ENCODE measurements around the gene WDR70. TPM values are rescaled to one million over a fixed set of nuclear protein-coding genes. Genes with fewer than 3 reads are reported as not detected.

The WDR70 gene
- total RNA-seq, 1 experiment from 2014 or later: 35.0 TPM

GRCh38 chr5:37757980-37758582 lies 379.0 kb downstream of the WDR70 start:
- no peak for DNase-seq (ENCODE audit: low spot score)
- H3K36me3 Mint-ChIP-seq: peaks cover 2% of the 10 kb centered on the region; the same call in 1 of the 2 replicates
- H3K4me3 Mint-ChIP-seq: no peak overlapping the region
- no peak for ATAC-seq
- CTCF ChIA-PET: interaction anchor here (1.1 to 1.4 kb wide), 2 partner anchors 33 to 435 kb away, joined by 3 read pairs; no protein-coding TSS in a partner anchor
- no peaks in the 10 kb centered on the region for H3K27me3 Mint-ChIP-seq (ENCODE audit: low read depth)
- H3K4me1 Mint-ChIP-seq: no peaks in the 10 kb centered on the region
- H3K27ac Mint-ChIP-seq: no peak overlapping the region
- H3K9me3 Mint-ChIP-seq: peaks cover 6% of the 10 kb centered on the region; the same call in 1 of the 2 replicates
- no peak for TF ChIP-seq USF1 (CRISPR knock-in tag; IDR thresholded peaks at IDR 0.05)
- no peak for TF ChIP-seq MYBL2 (CRISPR knock-in tag; IDR thresholded peaks at IDR 0.05)
- no peak for TF ChIP-seq ESRRA (CRISPR knock-in tag; IDR thresholded peaks at IDR 0.05; ENCODE audit: borderline replicate concordance)
- no peak for TF ChIP-seq ZNF671 (CRISPR knock-in tag; IDR thresholded peaks at IDR 0.05)
- TF ChIP-seq GABPB1 (CRISPR knock-in tag; IDR thresholded peaks at IDR 0.05): no peak
- no peak for TF ChIP-seq CREB1 (CRISPR knock-in tag; IDR thresholded peaks at IDR 0.05)
- TF ChIP-seq EMX1 (CRISPR knock-in tag; IDR thresholded peaks at IDR 0.05): no peak
- TF ChIP-seq E2F4 (CRISPR knock-in tag; IDR thresholded peaks at IDR 0.05; ENCODE audit: borderline replicate concordance, low read depth): no peak
- POLR2A ChIA-PET: no interaction called here

DNA sequence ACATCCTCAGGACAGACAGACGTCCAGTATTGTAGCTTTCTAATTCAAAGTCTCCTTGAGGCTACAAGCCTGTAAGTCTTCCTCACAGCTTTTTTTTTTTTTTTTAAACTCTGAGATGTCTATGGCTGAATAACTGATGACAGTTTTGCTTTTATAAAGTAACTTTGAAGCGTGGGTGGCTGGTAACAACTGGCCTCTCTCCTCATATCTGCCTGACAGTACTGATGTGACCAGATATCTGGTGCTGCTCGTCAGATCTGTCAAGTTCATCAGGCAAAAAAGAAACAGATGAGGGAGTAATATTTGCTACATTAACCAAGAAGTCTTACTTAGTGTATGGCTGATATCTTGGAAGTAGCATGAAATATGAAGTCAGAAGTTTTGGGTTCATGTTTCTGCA lies 388.1 kb downstream of the WDR70 start:
- POLR2A ChIA-PET: no interaction called here
- H3K27me3 Mint-ChIP-seq (ENCODE audit: low read depth): no peaks in the 10 kb centered on the region

More for the DNA sequence above, 388.1 kb downstream of the WDR70 start:
- no peak for DNase-seq (ENCODE audit: low spot score)
- Mint-ChIP-seq H3K36me3 (no peaks in the 10 kb centered on the region), H3K4me1 (no peaks in the 10 kb centered on the region), H3K4me3 (no peak overlapping the region), H3K9me3 (peaks cover 5% of the 10 kb centered on the region; the same call in 1 of the 2 replicates), H3K27ac (no peak overlapping the region)
- TF ChIP-seq HMGA2 (CRISPR knock-in tag; IDR thresholded peaks at IDR 0.05): no peak
- TF ChIP-seq ZBTB21 (CRISPR knock-in tag; IDR thresholded peaks at IDR 0.05; ENCODE audit: borderline replicate concordance): no peak
- no peak for TF ChIP-seq ZNF138 (CRISPR knock-in tag; conservative IDR thresholded peaks at IDR 0.05)
- TF ChIP-seq, protein P1, sequence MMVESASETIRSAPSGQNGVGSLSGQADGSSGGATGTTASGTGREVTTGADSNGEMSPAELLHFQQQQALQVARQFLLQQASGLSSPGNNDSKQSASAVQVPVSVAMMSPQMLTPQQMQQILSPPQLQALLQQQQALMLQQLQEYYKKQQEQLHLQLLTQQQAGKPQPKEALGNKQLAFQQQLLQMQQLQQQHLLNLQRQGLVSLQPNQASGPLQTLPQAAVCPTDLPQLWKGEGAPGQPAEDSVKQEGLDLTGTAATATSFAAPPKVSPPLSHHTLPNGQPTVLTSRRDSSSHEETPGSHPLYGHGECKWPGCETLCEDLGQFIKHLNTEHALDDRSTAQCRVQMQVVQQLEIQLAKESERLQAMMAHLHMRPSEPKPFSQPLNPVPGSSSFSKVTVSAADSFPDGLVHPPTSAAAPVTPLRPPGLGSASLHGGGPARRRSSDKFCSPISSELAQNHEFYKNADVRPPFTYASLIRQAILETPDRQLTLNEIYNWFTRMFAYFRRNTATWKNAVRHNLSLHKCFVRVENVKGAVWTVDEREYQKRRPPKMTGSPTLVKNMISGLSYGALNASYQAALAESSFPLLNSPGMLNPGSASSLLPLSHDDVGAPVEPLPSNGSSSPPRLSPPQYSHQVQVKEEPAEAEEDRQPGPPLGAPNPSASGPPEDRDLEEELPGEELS (CRISPR knock-in tag; IDR thresholded peaks at IDR 0.05): no peak
- TF ChIP-seq, protein P2, sequence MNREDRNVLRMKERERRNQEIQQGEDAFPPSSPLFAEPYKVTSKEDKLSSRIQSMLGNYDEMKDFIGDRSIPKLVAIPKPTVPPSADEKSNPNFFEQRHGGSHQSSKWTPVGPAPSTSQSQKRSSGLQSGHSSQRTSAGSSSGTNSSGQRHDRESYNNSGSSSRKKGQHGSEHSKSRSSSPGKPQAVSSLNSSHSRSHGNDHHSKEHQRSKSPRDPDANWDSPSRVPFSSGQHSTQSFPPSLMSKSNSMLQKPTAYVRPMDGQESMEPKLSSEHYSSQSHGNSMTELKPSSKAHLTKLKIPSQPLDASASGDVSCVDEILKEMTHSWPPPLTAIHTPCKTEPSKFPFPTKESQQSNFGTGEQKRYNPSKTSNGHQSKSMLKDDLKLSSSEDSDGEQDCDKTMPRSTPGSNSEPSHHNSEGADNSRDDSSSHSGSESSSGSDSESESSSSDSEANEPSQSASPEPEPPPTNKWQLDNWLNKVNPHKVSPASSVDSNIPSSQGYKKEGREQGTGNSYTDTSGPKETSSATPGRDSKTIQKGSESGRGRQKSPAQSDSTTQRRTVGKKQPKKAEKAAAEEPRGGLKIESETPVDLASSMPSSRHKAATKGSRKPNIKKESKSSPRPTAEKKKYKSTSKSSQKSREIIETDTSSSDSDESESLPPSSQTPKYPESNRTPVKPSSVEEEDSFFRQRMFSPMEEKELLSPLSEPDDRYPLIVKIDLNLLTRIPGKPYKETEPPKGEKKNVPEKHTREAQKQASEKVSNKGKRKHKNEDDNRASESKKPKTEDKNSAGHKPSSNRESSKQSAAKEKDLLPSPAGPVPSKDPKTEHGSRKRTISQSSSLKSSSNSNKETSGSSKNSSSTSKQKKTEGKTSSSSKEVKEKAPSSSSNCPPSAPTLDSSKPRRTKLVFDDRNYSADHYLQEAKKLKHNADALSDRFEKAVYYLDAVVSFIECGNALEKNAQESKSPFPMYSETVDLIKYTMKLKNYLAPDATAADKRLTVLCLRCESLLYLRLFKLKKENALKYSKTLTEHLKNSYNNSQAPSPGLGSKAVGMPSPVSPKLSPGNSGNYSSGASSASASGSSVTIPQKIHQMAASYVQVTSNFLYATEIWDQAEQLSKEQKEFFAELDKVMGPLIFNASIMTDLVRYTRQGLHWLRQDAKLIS (CRISPR knock-in tag; IDR thresholded peaks at IDR 0.05; ENCODE audit: borderline replicate concordance): no peak
- TF ChIP-seq, protein P3, sequence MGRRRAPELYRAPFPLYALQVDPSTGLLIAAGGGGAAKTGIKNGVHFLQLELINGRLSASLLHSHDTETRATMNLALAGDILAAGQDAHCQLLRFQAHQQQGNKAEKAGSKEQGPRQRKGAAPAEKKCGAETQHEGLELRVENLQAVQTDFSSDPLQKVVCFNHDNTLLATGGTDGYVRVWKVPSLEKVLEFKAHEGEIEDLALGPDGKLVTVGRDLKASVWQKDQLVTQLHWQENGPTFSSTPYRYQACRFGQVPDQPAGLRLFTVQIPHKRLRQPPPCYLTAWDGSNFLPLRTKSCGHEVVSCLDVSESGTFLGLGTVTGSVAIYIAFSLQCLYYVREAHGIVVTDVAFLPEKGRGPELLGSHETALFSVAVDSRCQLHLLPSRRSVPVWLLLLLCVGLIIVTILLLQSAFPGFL (CRISPR knock-in tag; IDR thresholded peaks at IDR 0.05; ENCODE audit: borderline replicate concordance): no peak
- CTCF ChIA-PET: interaction anchor here (1.9 kb wide), 1 partner anchor 44 kb away, joined by 7 read pairs; no protein-coding TSS in a partner anchor
- no peak for ATAC-seq

Data from WTC11 (cell line).